Endodermal cell (in vitro differentiated cells): ENCODE data around the gene NLGN1. TPM values are rescaled to one million over a fixed set of nuclear protein-coding genes. Genes with fewer than 3 reads are reported as not detected.

Experiments used
- DNase-seq: peaks from one replicate; pipeline ENCODE4 v3.0.0-alpha.2; 2017
- H3K27ac ChIP-seq: 2 replicates; pipeline ENCODE4 v1.5.1; 2013; ENCODE audit warnings: mild to moderate bottlenecking, low read depth, low read length, moderate library complexity
- H3K27me3 ChIP-seq: 2 replicates; pipeline ENCODE4 v1.6.1; 2013; ENCODE audit warnings: mild to moderate bottlenecking, low read length, moderate library complexity; ENCODE audit not compliant: insufficient read depth, control insufficient read depth, poor library complexity, severe bottlenecking
- H3K36me3 ChIP-seq: 2 replicates; pipeline ENCODE4 v1.7.0; 2013; ENCODE audit warnings: mild to moderate bottlenecking, low read length, moderate library complexity; ENCODE audit not compliant: control insufficient read depth, insufficient read depth
- H3K4me1 ChIP-seq: one replicate; pipeline ENCODE4 v1.7.0; 2013; ENCODE audit warnings: low read length; ENCODE audit not compliant: control insufficient read depth, insufficient read depth
- H3K4me3 ChIP-seq: 2 replicates; pipeline ENCODE4 v1.5.1; 2013; ENCODE audit warnings: mild to moderate bottlenecking, low read length, moderate library complexity
- H3K9ac ChIP-seq: 2 replicates; pipeline ENCODE4 v1.6.1; 2013; ENCODE audit warnings: mild to moderate bottlenecking, low read length, moderate library complexity; ENCODE audit not compliant: poor library complexity, severe bottlenecking; ENCODE audit errors: extremely low read depth
- H3K9me3 ChIP-seq: 2 replicates; pipeline ENCODE4 v1.6.1; 2013; ENCODE audit warnings: mild to moderate bottlenecking, low read length, moderate library complexity; ENCODE audit not compliant: control insufficient read depth
- H3K27ac Mint-ChIP-seq: 2 replicates; pipeline ENCODE4 v1.8.0; 2020; ENCODE audit warnings: mixed read lengths
- H3K27me3 Mint-ChIP-seq: 2 replicates; pipeline ENCODE4 v1.8.0; 2021; ENCODE audit warnings: mild to moderate bottlenecking, mixed read lengths; ENCODE audit not compliant: insufficient read depth
- H3K36me3 Mint-ChIP-seq: 2 replicates; pipeline ENCODE4 v1.8.0; 2020; ENCODE audit warnings: low read depth, mixed read lengths
- H3K4me1 Mint-ChIP-seq: 2 replicates; pipeline ENCODE4 v1.8.0; 2020; ENCODE audit warnings: mixed read lengths
- H3K4me3 Mint-ChIP-seq: 2 replicates; pipeline ENCODE4 v1.8.0; 2020; ENCODE audit warnings: mild to moderate bottlenecking, moderate library complexity, mixed read lengths
- H3K9me3 Mint-ChIP-seq: 2 replicates; pipeline ENCODE4 v1.8.0; 2020; ENCODE audit warnings: mild to moderate bottlenecking, mixed read lengths
- CTCF ChIP-seq: fragments of 200-600 bp; sonication (generic); conservative IDR thresholded peaks from 2 replicates; pipeline ENCODE4 v1.5.0; 2021; ENCODE audit warnings: antibody characterized with exemption, mild to moderate bottlenecking
- WGBS, 2 experiments: methylation state at CpG; one replicate each; pipeline versions ENCODE4 v1.1.5 to v1.1.7; 2013; ENCODE audit warnings: missing lambda C conversion rate in 2 of 2, mixed read lengths in 1 of 2; ENCODE audit not compliant: insufficient coverage in 1 of 2, insufficient read length in 1 of 2; 5-methylcytosine and 5-hydroxymethylcytosine counted together
- total RNA-seq, 2 donors: library from RNA; stranded (reverse); fragmentation: NEBNext Ultra II Directional in 1 of 2; extraction: Animal tissue kit (Norgen Biotek cat#: 25700) in 1 of 2; gene quantifications; 2 replicates in 1 of 2; 3 replicates in 1 of 2; pipeline ENCODE4 v1.2.1, GENCODE V29; 2021

NLGN1 gene
- total RNA-seq, 2 donors from 2014 or later, result 3.4 to 14.3 TPM

GRCh38 chr3:173730391-173730790, 332.8 kb downstream of the NLGN1 start:
- Mint-ChIP-seq H3K36me3 (no peaks in the 10 kb centered on the region), H3K4me1 (no peaks in the 10 kb centered on the region), H3K9me3 (no peaks in the 10 kb centered on the region), H3K27me3 (no peaks in the 10 kb centered on the region), H3K4me3 (no peak overlapping the region), H3K27ac (no peak overlapping the region)
- no peak for DNase-seq
- Histone ChIP-seq H3K4me3 (no peak overlapping the region), H3K27ac (no peak overlapping the region), H3K9me3 (no peaks in the 10 kb centered on the region), H3K27me3 (no peaks in the 10 kb centered on the region), H3K36me3 (no peaks in the 10 kb centered on the region), H3K9ac (no peak overlapping the region), H3K4me1 (no peaks in the 10 kb centered on the region)
- 94 to 100% methylated on average over 1 of the region's 2 CpGs for WGBS, 2 experiments
- no peak for TF ChIP-seq CTCF

GRCh38 chr3:173732237-173732636, 334.7 kb downstream of the NLGN1 start:
- H3K9me3 Mint-ChIP-seq, result no peaks in the 10 kb centered on the region
- DNase-seq, result no peak
- no peaks in the 10 kb centered on the region for H3K27me3 ChIP-seq

GRCh38 chr3:173733029-173733652, 335.6 kb downstream of the NLGN1 start:
- no peaks in the 10 kb centered on the region for H3K27me3 ChIP-seq
- Mint-ChIP-seq H3K27me3 (no peaks in the 10 kb centered on the region), H3K4me1 (no peaks in the 10 kb centered on the region), H3K9me3 (no peaks in the 10 kb centered on the region), H3K36me3 (no peaks in the 10 kb centered on the region), H3K27ac (no peak overlapping the region), H3K4me3 (no peak overlapping the region)
- H3K4me1 ChIP-seq, result no peaks in the 10 kb centered on the region
- 80% methylated on average over 1 of the region's 1 CpG; no CpG with 5 or more reads in 1 of the 2 experiments for WGBS, 2 experiments
- no peak overlapping the region for H3K4me3 ChIP-seq
- H3K36me3 ChIP-seq, result no peaks in the 10 kb centered on the region
- no peaks in the 10 kb centered on the region for H3K9me3 ChIP-seq
- TF ChIP-seq CTCF, result peak; percentile 85
- H3K27ac ChIP-seq, result no peak overlapping the region
- no peak overlapping the region for H3K9ac ChIP-seq
- no peak for DNase-seq

More at GRCh38 chr3:173732237-173732636, 334.7 kb downstream of the NLGN1 start:
- H3K27me3 Mint-ChIP-seq, result no peaks in the 10 kb centered on the region
- no peak overlapping the region for H3K4me3 ChIP-seq
- no peaks in the 10 kb centered on the region for H3K36me3 ChIP-seq
- WGBS, 2 experiments, result 40 to 80% methylated on average over 1 to 4 of the region's 4 CpGs
- H3K4me1 ChIP-seq, result no peaks in the 10 kb centered on the region
- no peak overlapping the region for H3K9ac ChIP-seq
- no peak for TF ChIP-seq CTCF
- no peaks in the 10 kb centered on the region for H3K4me1 Mint-ChIP-seq
- no peak overlapping the region for H3K27ac Mint-ChIP-seq
- H3K36me3 Mint-ChIP-seq, result no peaks in the 10 kb centered on the region
- no peaks in the 10 kb centered on the region for H3K9me3 ChIP-seq
- H3K27ac ChIP-seq, result peak overlapping the region; percentile 2
- H3K4me3 Mint-ChIP-seq, result no peak overlapping the region
